GM21423 (cell line): ENCODE results near the gene TMEM108.
"Not testable (repeated sequence)": the region's sequence is repeated elsewhere in the genome, so short reads cannot be mapped to it uniquely, and the experiment has no call there.

ENCODE experiments used
- ATAC-seq: cut with Tn5 transposase; IDR thresholded peaks from one replicate; pipeline ENCODE4 v1.9.1; 2021; ENCODE audit warnings: mild to moderate bottlenecking, moderate library complexity; ENCODE audit not compliant: unreplicated experiment

The TMEM108 gene

GRCh38 chr3:133038089-133038730 is at the start of gene TMEM108:
TMEM108 (plus strand) TSS chr3:133038391.
- no peak for ATAC-seq

- ATAC-seq = no peak
Observed at GRCh38 chr3:132995971-132996370, 42.2 kb upstream of the TMEM108 start.

GRCh38 chr3:132997404-132998185 is 40.6 kb upstream of the TMEM108 start:
- no peak for ATAC-seq

GRCh38 chr3:133005032-133005431 is 33.2 kb upstream of the TMEM108 start:
- not testable (repeated sequence) for ATAC-seq

GRCh38 chr3:133007601-133008000 is 30.6 kb upstream of the TMEM108 start:
- ATAC-seq = no peak

- ATAC-seq = no peak
Observed at GRCh38 chr3:133014325-133014724, 23.9 kb upstream of the TMEM108 start.

- not testable (repeated sequence) for ATAC-seq
Observed at GRCh38 chr3:133015573-133015972, 22.6 kb upstream of the TMEM108 start.

GRCh38 chr3:133016838-133017309 is 21.3 kb upstream of the TMEM108 start:
- no peak for ATAC-seq

- no peak for ATAC-seq
Observed at GRCh38 chr3:133018921-133019320, 19.3 kb upstream of the TMEM108 start.

- ATAC-seq = no peak
Observed at GRCh38 chr3:133021206-133021605, 17.0 kb upstream of the TMEM108 start.

- no peak for ATAC-seq
Observed at GRCh38 chr3:133023362-133023761, 14.8 kb upstream of the TMEM108 start.

GRCh38 chr3:133025546-133025945 is 12.6 kb upstream of the TMEM108 start:
- ATAC-seq = no peak

- no peak for ATAC-seq
Observed at GRCh38 chr3:133032301-133032700, 5.9 kb upstream of the TMEM108 start.

- ATAC-seq = no peak
Observed at GRCh38 chr3:133037436-133037835, 755 bp upstream of the TMEM108 start.

GRCh38 chr3:133038731-133039375 is 662 bp downstream of the TMEM108 start:
- no peak for ATAC-seq

GRCh38 chr3:133040696-133041523 is 2.7 kb downstream of the TMEM108 start:
- no peak for ATAC-seq

- no peak for ATAC-seq
Observed at GRCh38 chr3:133041524-133041829, 3.3 kb downstream of the TMEM108 start.

- no peak for ATAC-seq
Observed at GRCh38 chr3:133042778-133043177, 4.6 kb downstream of the TMEM108 start.

GRCh38 chr3:133047980-133048379 is 9.8 kb downstream of the TMEM108 start:
- ATAC-seq = no peak

GRCh38 chr3:133049491-133049890 is 11.3 kb downstream of the TMEM108 start:
- no peak for ATAC-seq

- no peak for ATAC-seq
Observed at GRCh38 chr3:133050891-133051290, 12.7 kb downstream of the TMEM108 start.
